HG03378 (cell line): Measurements from ENCODE around the gene ASTN2.
A peak's percentile ranks its signal among the peaks of the same experiment; 100 is the strongest.

Source experiments
- ATAC-seq: cut with Tn5 transposase; IDR thresholded peaks from one replicate; pipeline ENCODE4 v1.9.1; 2021; ENCODE audit warnings: mild to moderate bottlenecking, moderate library complexity; ENCODE audit not compliant: unreplicated experiment

Gene ASTN2

DNA sequence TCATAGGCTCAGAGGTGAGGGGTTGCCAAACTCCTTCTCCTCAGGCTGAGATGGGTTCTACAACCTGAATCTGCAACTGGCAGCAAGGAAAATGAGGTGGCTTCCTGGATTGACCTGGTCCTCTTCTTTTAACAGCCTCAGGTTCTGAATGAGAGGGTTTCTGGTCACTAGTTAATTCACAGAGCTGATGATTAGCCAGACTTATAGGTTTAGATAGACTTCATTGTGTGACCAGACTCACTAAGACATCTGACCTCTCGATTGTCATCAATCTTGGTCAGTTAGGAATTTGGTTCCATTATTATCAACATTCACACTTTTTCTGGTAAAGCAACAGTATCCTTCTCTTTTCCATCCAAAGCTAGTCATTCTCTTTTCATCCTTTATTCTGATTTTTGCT is 1003.4 kb downstream of the ASTN2 start:
- no peak for ATAC-seq

DNA sequence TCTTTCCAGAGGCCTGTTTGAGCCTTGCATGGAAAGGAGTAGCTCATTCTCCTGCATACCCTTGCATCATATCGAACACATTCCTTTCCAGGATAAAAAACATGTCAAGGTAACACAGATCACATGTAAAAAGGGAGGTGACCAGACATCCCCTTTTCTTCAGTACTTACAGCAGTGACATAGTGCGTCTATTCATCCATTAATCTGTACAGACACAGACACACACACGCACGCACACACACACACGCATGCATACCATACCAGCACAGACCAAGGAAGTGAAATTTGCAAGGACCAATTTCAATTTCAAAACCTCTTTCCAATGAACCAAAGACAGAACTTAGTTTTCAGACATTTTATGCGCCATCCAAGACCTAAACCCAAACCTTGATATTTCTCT is 1005.2 kb downstream of the ASTN2 start:
- ATAC-seq = no peak

DNA sequence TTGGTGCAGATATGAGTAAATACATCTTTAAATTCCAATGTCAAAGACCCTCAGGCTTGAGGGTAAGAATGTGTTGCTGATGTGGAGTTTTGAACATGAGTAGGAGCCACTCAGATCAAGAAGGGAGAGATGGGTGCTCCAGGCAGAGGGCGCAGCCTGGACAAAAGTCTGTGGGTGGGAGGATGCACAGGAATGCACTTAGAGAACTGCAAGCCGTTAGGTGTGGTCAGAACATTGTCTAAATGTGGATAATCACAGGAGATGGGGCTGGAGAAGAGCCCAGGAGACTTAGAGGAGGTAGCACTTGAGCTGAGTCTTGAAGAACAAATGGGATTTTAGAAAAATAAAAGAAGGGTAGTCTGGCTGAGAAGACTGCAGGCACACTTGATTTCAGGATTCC is 1005.7 kb downstream of the ASTN2 start:
- no peak for ATAC-seq

DNA sequence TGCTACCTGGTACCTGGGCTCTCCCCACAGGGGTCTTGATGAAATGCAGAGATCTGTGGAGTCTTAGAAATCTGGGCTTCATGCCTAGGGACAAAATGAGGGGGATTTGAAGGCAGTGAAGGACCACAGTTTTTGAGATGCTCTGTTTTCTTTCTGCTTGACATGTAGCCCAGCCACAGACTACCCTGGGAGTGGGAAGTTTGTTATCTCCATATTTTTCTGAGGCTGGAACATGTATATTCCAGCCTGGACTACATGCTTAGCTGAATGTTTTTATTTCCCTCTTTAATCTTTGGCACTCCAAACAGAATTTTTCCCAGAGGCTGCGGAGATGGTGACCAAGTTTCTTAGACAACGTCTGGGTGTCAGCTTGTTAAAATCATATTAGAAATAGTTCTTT is 1008.4 kb downstream of the ASTN2 start:
- ATAC-seq = no peak

DNA sequence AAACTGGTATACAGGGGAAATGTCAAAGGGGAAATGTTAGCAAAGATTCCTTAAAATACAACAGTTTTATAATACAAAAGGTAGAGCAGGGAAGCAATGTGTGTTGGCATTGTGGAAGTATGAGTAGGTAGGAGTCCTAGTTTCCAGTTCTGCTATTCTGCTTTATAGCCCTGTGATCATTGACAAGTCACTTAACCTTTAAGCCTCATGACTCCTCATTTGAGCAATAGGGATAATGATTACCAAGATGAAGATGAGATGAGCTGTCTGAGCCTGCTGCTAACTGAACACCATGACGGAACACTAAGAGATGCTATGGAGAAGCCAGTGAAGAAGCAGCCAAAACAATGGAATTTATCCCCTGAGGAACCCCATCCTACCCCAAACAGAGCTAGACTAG is 1009.5 kb downstream of the ASTN2 start:
- no peak for ATAC-seq

DNA sequence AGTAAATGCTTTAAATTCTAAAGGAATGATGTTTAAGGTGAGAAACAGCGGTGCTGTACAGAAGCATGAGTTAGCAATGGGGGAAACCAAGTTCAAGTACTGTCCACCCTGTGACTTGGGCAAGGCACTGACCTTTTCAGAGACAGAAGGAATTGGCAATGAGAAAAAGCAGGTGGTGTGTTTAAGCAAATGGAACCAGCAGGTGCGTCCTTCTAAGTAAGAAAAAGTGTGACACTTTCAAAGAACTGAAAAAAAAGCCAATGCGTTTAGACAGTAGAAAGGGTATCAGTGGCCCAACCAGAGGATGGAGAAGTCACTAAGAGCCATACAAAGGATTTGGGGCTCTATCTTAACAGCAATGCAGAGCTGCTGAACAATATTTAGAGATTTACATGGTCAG is 1010.6 kb downstream of the ASTN2 start:
- no peak for ATAC-seq

DNA sequence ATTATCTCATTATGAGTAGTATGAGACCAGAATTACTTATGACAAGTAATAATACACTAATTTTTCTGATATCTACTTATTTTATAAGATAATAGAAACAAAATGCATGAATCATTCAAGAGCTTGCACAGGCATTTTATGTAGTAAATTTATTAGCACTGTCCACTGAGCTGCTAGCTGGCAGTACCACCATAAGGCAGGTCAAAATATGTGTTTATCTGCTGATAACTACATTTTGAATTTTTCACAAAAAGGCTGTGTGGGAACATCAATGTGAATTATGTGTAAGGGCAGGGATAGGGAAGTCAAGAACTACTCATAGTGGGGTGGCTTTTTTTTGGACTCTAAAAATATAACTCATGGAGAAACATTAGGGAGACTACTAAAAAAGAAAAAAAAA is 1011.7 kb downstream of the ASTN2 start:
- ATAC-seq = no peak

DNA sequence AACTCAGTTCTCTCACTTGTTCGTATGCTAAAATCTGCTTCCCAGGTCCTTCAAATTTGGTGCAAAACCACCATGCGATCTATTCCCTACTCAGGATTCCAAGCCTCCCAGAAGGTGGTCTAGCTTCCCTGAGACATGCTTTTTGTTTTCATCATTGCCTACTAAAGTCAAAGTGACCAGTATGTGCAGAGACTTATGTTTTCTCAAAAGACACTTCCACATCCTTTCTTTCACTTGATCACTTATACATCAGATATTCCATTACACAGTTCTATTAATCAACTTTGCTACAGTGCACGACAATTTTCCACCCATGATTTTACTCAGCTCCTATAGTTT is 1019.2 kb downstream of the ASTN2 start:
- no peak for ATAC-seq

DNA sequence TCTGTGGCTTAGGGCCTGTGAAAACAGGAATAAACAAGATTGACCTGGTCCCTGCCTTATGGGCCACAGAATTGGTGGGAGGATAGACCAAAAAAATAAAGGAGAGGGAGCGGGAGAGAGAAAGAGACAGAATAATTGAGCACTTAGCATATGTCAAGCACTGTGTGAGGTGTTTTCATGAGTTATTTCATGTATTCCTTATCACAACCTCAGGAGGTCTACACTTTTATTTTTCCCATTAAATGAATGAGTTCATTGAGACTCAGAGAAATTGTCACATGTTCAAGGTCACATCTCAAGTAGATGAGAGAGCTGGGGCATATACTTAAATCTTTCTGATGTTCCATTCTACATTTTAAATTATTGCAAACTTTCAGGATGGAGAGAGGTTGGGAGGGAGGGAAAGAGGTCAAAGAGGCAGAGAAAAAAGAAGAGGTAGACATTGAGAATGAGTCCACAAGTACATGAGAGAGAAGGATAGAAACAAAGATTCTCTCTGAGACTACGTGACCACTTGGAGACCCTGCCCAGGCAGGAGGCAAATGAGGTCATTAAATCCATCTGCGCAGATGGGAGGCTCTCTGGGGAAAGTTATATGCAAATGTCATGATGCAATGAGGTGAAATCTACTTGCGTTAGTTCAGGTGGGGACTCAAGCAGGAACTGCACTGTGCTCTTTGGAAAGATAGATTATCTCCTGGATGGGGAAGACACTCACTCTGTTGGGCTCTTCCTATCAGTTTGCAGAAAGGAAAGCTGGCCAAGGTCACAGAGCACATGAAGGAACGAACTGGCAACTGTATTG is 1019.8 kb downstream of the ASTN2 start:
- no peak for ATAC-seq

DNA sequence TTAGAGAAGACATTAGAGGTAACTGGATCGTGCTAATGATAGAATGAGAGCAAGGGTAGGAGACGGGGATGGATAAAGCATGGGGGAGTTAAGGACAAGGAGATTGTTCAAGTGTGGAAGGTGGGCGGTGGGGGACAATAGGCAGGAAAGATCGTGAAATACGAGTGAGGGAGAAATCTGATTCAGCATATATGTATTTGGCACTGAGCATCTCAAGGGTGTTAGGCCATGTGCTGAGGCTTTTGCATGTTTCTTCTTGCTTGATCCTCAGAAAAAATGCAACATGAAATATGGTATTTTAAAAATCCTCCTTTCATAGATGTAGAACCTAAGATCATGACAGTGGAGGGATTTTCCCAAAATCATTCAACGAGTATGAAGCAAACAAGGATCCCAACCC is 1020.8 kb downstream of the ASTN2 start:
- ATAC-seq = no peak

DNA sequence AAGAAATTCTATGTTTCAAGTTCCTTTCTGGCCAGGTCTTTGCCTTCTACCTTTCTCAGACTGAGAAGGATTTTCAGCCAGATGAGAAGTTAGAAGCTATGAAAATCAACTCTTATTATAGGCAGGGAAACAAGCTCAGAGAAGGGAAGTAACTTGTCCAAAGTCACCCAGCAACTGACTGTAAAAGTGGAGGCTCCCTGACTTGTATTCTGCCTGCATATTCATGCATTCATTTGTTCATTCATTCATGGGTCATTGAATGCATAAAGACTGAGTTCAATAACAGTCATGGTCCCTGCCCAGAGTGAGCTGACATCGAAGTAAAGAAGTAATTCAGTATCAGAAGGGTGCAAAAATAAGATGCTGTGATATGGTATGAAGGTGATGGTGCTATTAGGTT is 1021.7 kb downstream of the ASTN2 start:
- no peak for ATAC-seq

DNA sequence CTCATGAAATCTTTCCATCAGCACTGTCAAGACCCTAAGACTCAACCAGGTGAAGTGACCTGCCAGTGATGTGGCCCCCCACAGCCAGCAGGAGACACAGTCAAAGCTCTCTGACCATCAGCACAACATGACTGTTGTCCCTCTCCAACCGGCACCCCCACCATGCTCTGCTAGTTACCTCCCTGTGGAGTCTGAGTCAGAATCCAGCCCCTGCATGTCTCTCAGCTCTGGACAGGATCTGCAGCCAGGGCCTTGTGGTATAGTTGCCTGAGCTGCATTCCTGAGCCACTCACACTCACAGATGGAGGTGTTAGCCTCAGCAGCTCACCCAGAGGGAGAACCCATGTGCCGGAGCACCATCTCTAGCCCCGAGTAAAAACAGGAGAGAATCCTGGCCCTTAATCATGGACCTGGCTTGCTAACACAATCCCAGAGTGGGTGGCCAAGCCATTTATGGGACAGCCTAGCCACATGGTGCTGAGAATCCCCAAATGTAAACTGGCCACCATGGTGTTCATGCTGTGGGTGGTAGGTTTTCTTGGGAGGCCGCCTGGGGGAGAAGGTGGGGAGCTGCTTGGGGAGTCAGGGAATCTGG is 1023.5 kb downstream of the ASTN2 start:
- no peak for ATAC-seq

DNA sequence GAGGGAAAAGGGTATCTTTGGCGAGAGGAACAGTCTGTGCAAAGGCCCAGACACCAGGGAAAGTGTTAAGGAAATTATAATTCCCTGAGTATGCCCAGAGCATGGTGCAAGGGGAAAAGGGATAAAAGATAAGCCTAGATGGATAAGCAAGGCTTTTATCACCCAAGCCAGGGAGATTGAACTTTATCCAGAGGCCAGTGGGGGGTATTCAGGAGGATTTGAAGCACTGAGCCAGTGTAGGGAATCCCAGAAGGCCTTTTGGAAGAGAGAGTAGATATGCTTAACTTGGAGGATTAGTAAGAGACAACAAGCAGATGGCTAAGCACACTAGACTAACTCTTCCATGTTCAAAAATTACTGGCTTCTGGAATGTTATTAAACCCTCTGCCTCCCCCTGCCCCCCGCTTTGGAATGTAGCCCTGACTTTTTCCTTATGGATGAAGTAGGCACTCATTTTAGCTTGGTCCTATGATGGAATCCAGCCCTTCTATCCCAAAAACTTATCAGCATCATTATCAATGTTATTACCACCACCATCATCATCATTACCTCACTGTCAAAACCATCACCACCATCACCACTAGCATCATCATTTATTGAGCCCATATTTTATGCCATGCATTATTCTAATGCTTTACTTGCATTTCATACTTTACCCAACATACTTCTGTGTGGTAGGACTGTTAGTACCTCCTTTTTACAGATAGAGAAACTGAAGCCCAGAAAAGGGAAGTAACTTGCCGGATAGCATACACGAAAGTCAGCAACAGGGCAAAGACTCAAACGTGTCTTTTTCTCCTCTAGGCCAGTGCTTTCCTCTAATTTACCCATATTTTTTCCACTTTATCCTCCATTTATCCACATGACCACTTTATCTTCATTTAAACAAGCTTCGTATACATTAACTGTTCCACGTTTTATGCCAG is 1024.3 kb downstream of the ASTN2 start:
- ATAC-seq = peak; percentile 79

DNA sequence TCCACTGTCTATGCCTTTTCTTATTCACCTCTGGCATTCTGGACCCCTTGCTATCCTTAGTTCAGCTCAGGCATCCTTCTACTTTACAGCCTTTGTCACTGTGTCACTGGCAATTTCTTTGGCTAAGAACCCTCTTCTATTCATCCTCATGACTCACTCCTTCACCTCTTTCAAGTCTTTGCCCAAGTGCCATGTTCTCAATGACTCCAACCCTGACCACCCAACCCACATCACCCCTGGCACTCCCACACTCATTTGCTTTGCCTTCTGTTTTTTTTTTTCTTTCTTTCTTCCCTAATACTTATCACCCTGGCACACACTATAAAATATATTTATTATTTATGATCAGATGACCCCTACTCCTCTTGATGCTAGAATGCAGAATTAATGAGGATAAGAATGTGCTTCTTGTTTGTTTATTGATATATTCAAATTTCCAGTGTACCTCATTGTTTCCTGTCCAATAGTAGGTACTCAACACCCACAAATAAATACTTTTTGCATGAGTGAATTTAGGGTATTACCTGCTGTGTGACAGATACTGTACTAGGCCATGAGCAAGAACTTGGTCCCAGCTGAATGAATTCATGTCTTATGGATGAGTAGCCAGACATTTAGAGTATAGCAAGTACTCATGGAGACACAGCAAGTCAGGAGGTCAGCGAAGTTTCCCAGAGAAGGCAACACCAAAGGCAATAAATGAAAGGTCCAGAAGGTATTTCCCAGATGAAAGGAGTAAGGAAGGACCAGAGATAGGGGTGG is 1025.1 kb downstream of the ASTN2 start:
- ATAC-seq = peak; percentile 39

DNA sequence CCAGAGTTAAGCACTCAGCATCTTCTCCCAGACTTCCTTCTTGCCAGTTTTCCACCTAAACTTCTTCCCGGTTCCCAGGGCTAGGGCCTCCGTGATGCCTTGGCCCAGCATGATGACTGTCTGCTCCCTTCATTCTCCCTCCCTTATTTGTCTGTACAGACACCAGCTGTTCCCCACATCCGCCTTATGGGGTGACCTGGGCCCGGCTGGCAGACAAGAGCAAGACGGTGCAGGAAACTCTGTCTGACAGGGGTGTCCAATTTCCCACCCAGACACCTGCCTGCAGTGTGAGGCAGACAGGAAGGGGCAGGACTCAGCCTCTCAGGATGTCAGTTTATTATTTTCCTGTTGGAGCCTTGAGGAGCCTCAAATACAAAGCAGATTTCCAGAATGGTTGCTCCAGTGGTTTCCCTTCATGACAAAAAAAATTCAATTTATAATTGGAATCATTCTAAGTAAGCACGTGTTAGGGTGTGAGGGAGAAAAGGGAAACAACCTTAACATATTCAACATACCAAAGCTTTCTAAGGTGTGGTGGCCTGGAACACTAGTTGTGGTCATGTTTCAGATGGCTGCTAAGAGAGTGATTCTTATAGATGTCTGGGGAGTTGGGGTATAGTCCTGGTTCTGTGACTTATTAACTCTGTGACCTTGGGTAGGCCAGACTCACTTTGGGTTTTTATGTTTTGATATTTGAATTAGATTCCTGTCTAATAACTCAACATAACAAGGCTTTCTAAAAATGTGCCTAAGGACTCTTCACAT is 1026.7 kb downstream of the ASTN2 start:
- ATAC-seq = peak; percentile 49

DNA sequence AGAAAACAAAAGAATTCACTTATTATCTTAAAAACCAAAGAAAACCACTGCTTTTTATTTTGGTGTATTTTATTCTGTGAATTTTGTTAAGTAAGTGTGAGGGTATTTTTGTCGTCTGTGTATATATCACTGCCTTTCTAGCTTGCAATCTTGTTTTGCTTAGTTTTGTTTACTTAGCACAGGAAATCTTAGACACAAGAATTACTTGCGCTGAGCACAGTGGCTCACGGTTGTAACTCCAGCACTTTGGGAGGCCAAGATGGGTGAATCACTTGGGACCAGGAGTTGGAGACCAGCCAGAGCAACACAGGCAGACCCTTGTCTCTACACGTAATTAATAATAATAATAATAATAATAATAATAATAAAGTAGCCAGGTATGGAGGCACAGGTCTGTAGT is 1030.9 kb downstream of the ASTN2 start:
- ATAC-seq = no peak

DNA sequence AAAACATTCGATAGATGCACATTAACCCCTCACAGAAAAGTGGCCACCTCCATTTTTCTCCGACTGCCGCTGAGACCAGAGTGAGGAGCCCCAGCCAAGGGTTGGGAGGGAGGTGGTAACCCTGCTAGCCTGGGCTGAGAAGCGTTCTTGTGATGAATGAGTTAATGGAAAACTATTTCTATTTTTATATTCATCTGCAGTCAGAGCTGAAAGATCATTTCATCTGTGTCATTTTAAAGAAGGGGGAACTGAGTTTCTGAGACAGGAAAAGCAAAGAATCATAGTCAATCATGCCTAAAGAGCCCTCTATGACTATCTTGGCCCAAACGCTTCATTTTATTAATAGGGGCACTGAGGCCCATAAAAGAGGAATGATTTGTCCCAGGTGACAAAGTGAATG is 1031.7 kb downstream of the ASTN2 start:
- ATAC-seq = no peak

DNA sequence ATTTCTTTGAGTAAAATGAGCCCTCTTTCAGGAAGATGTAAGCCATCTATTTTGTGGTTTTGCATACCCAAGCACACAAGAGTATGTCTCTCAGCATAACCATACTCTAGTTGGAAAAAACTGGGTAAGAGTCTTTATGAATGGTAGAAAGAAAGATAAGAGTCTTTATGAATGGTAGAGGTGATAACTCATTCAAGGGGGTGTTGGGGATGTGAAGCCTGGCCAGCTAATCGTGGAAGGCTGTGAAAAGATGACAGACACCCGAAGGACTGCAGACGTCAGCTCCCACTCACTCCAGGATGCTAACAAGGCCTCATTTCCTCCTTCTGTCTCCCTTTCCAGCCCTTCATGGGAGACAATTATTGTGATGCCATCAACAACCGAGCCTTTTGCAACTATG is 1032.8 kb downstream of the ASTN2 start:
- no peak for ATAC-seq

DNA sequence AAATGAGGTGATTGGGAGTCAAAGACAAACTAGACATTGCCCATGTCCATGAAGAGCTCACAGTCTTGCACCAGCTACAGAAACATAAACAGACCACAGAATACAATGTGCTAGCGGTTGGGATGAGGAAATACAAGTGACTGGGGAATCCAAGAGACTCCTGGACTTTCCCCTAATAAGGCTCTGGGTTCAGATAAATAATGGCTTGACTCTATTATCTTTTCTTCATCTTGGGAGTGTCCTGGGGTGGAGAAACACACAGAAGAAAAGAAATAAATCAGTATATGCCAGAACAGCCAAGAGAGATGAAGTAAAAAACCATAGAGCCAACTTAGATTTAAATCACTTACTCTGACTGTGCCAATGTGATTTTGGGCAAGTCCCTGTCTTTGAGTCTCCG is 1033.5 kb downstream of the ASTN2 start:
- ATAC-seq = no peak

DNA sequence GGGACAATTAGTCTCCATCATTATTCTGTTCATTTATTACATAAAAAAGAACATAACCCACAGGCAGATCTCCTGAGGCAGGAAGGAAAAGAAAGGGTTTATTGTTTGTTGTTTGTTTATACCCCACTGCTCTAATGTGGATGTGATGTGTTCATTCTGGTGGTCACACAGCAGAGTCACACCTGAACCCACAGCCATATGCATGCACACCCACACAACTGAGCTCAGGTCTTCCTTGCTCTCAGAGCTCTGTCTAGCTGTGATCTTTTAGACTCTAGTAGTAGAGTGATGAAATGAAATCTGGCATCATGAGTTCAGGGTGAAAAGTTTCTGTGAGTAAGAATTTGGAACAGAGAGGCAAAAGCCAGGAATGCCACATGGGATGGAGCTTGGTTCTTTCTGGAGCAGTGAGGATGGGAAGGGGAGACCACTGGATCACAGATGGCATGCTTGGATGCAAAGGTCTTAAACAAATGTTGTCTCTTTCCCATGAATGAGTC is 1034.3 kb downstream of the ASTN2 start:
- ATAC-seq = no peak
